ENCODE measurements around the gene WDR87. TPM values are rescaled to one million over a fixed set of nuclear protein-coding genes. Genes with fewer than 3 reads are reported as not detected.

Gene WDR87
- total RNA-seq, 2 experiments from 2014 or later = not detected

GRCh38 chr19:37936886-37937285 lies 30.5 kb upstream of the WDR87 start:
- ChIA-PET CTCF (no interaction called here), POLR2A (no interaction called here)
- Mint-ChIP-seq H3K4me3 (no peak overlapping the region), H3K27me3 (no peaks in the 10 kb centered on the region), H3K4me1 (ENCODE audit: low read depth) (peaks cover 12% of the 10 kb centered on the region), H3K27ac (no peak overlapping the region), H3K36me3 (ENCODE audit: low read depth) (peaks cover 28% of the 10 kb centered on the region), H3K9me3 (peaks cover 20% of the 10 kb centered on the region)
- no peak for TF ChIP-seq CTCF (IDR thresholded peaks at IDR 0.05)
- intact Hi-C loops (cut with micrococcal nuclease) = no loop called here
- DNase-seq (no peak), ATAC-seq (no peak)

GRCh38 chr19:37936166-37936565 lies 29.8 kb upstream of the WDR87 start:
- Mint-ChIP-seq H3K9me3 (peaks cover 20% of the 10 kb centered on the region), H3K36me3 (ENCODE audit: low read depth) (peaks cover 28% of the 10 kb centered on the region), H3K4me1 (ENCODE audit: low read depth) (peaks cover 12% of the 10 kb centered on the region), H3K27me3 (no peaks in the 10 kb centered on the region), H3K4me3 (no peak overlapping the region), H3K27ac (no peak overlapping the region)
- CTCF ChIA-PET = no interaction called here
- POLR2A ChIA-PET = no interaction called here
- ATAC-seq (no peak), DNase-seq (no peak)
- TF ChIP-seq CTCF (IDR thresholded peaks at IDR 0.05) = no peak
- intact Hi-C loops (cut with micrococcal nuclease) = no loop called here

- H3K9me3 Mint-ChIP-seq = peaks cover 20% of the 10 kb centered on the region
- ChIA-PET POLR2A (no interaction called here), CTCF (no interaction called here)
- intact Hi-C loops (cut with micrococcal nuclease) = no loop called here
- no peak overlapping the region for H3K27ac Mint-ChIP-seq
- H3K4me1 Mint-ChIP-seq (ENCODE audit: low read depth) = peaks cover 15% of the 10 kb centered on the region
- no peak for ATAC-seq
- no peak for DNase-seq
- no peak for TF ChIP-seq CTCF (IDR thresholded peaks at IDR 0.05)
- no peaks in the 10 kb centered on the region for H3K27me3 Mint-ChIP-seq
- H3K4me3 Mint-ChIP-seq = no peak overlapping the region
- H3K36me3 Mint-ChIP-seq (ENCODE audit: low read depth) = peaks cover 32% of the 10 kb centered on the region
Measured at GRCh38 chr19:37935341-37935740, 28.9 kb upstream of the WDR87 start.

GRCh38 chr19:37933937-37934358 lies 27.6 kb upstream of the WDR87 start:
- POLR2A ChIA-PET = interaction anchor here (0.7 to 1.3 kb wide), 2 partner anchors 27 to 237 kb away, joined by 3 to 4 read pairs; partner anchors contain the start of genes SIPA1L3 and WDR87

More at GRCh38 chr19:37933937-37934358, 27.6 kb upstream of the WDR87 start:
- no peak for DNase-seq
- no peak for TF ChIP-seq CTCF (IDR thresholded peaks at IDR 0.05)
- H3K4me3 Mint-ChIP-seq = no peak overlapping the region
- H3K27ac Mint-ChIP-seq = no peak overlapping the region
- H3K27me3 Mint-ChIP-seq = no peaks in the 10 kb centered on the region
- peaks cover 20% of the 10 kb centered on the region for H3K9me3 Mint-ChIP-seq
- CTCF ChIA-PET = interaction anchor here (1.5 kb wide), 1 partner anchor 13 kb away, joined by 3 read pairs; no protein-coding TSS in a partner anchor
- intact Hi-C loops (cut with micrococcal nuclease) = no loop called here
- H3K36me3 Mint-ChIP-seq (ENCODE audit: low read depth) = peaks cover 32% of the 10 kb centered on the region
- ATAC-seq = no peak
- H3K4me1 Mint-ChIP-seq (ENCODE audit: low read depth) = peaks cover 15% of the 10 kb centered on the region

All from activated CD8-positive, alpha-beta T cell treated with anti-CD3 and anti-CD28 coated beads for 36 hours (primary cell).